K562 (cell line): Measurements from ENCODE around the gene ZSCAN2. TPM values are rescaled to one million over a fixed set of nuclear protein-coding genes. Genes with fewer than 3 reads are reported as not detected.

Source experiments
- ATAC-seq: fragments of 200-7000 bp; cut with Tn5 transposase; 3 replicates; pipeline ENCODE4 v1.9.1; 2020; ENCODE audit warnings: moderate library complexity
- BruUV-seq: library from RNA; stranded (reverse); fragments of 400-500 nt; replicated peaks from 2 replicates; lab custom pipeline; 2021; lab: Mats Ljungman, UMichigan
- CTCF ChIA-PET: fragments of 300-600 bp; formaldehyde crosslinking; extraction: SDS; loops from one replicate; lab custom pipeline; 2021; ENCODE audit warnings: low intra/inter-chr PET ratio; lab: Yijun Ruan, JAX
- POLR2A ChIA-PET: fragments of 300-600, 350-650 bp; sonication (Branson Sonifier 250); formaldehyde crosslinking; extraction: SDS; loops from one replicate; lab custom pipeline; 2021; ENCODE audit warnings: antibody characterized with exemption, inconsistent platforms; lab: Yijun Ruan, JAX
- DNase-seq, 4 experiments: peaks; one replicate each; pipeline versions ENCODE4 v3.0.0 to v3.0.0-alpha.2; 2011 to 2018; ENCODE audit warnings: low spot score in 3 of 4, mixed read lengths in 3 of 4; ENCODE audit errors: extremely low read depth in 1 of 4
- FAIRE-seq: peaks from 2 replicates; lab custom pipeline; 2011; peaks lifted over from hg19 to GRCh38; lab: Jason Lieb, UNC
- H2AFZ ChIP-seq: 2 replicates; pipeline ENCODE4 v1.6.0; 2011; ENCODE audit warnings: low read depth, low read length, control low read depth, inconsistent platforms
- H3K27ac ChIP-seq: fragments of 200-600 bp; 3 replicates; pipeline ENCODE4 v1.8.0; 2011; ENCODE audit warnings: low read depth, mild to moderate bottlenecking, control low read depth, inconsistent platforms, low read length, moderate library complexity, mixed read lengths; ENCODE audit errors: extremely low read depth
- H3K27me3 ChIP-seq, 2 experiments: fragments of 300-600 bp in 1 of 2; 2 replicates in 1 of 2; 3 replicates in 1 of 2; pipeline versions ENCODE4 v1.6.0 to v1.8.0; 2011; ENCODE audit warnings: inconsistent platforms in 2 of 2, low read length in 2 of 2, mild to moderate bottlenecking in 1 of 2, mixed read lengths in 1 of 2, moderate library complexity in 1 of 2; ENCODE audit not compliant: control insufficient read depth in 2 of 2, insufficient read depth in 2 of 2
- H3K36me3 ChIP-seq: fragments of 300-600 bp; 3 replicates; pipeline ENCODE4 v1.8.0; 2011; ENCODE audit warnings: mild to moderate bottlenecking, low read length, inconsistent platforms; ENCODE audit not compliant: control insufficient read depth, insufficient read depth
- H3K4me1 ChIP-seq, 2 experiments: fragments of 200-600 bp in 1 of 2; replicated peaks in 1 of 2; 2 replicates in 1 of 2; 3 replicates in 1 of 2; pipeline versions ENCODE4 v1.5.1 to v1.8.0; 2011; ENCODE audit warnings: inconsistent platforms in 2 of 2, low read length in 2 of 2, mild to moderate bottlenecking in 1 of 2, mixed read lengths in 1 of 2, moderate library complexity in 1 of 2; ENCODE audit not compliant: control insufficient read depth in 2 of 2, insufficient read depth in 2 of 2
- H3K4me2 ChIP-seq: 2 replicates; pipeline ENCODE4 v1.6.1; 2011; ENCODE audit warnings: low read length, control low read depth, inconsistent platforms, mixed read lengths; ENCODE audit not compliant: insufficient read depth
- H3K4me3 ChIP-seq: fragments of 200-600 bp; sonication (generic), shearing (Covaris generic); 2 replicates; pipeline ENCODE4 v1.5.1; 2016; ENCODE audit warnings: control low read depth, inconsistent platforms
- H3K79me2 ChIP-seq: fragments of 200-600 bp; 3 replicates; pipeline ENCODE4 v1.8.0; 2011; ENCODE audit warnings: low read length, inconsistent platforms; ENCODE audit not compliant: control insufficient read depth, insufficient read depth
- H3K9ac ChIP-seq, 2 experiments: 2 replicates each; pipeline versions ENCODE4 v1.6.0 to v1.6.1; 2011; ENCODE audit warnings: low read depth in 2 of 2, low read length in 2 of 2, control low read depth in 1 of 2, inconsistent platforms in 1 of 2, mild to moderate bottlenecking in 1 of 2, mixed read lengths in 1 of 2; ENCODE audit not compliant: insufficient read depth in 1 of 2
- H3K9me1 ChIP-seq: one replicate; pipeline ENCODE4 v1.6.0; 2011; ENCODE audit warnings: inconsistent platforms, mild to moderate bottlenecking, low read length, moderate library complexity; ENCODE audit not compliant: control insufficient read depth, insufficient read depth
- H3K9me3 ChIP-seq: replicated peaks from 2 replicates; pipeline ENCODE4 v1.5.1; 2011; ENCODE audit warnings: low read depth, low read length, inconsistent platforms; ENCODE audit not compliant: control insufficient read depth, insufficient read depth
- H4K20me1 ChIP-seq: replicated peaks from 2 replicates; pipeline ENCODE4 v1.6.1; 2011; ENCODE audit warnings: low read length, inconsistent platforms, mixed read lengths; ENCODE audit not compliant: control insufficient read depth, insufficient read depth
- FOS ChIP-seq: IDR thresholded peaks from 3 replicates; pipeline ENCODE4 v1.6.1; 2011; ENCODE audit not compliant: insufficient read length; ENCODE audit errors: extremely low read depth
- HEY1 ChIP-seq: fragments of 250-450 bp; sonication (Bioruptor Pico); IDR thresholded peaks from 2 replicates; pipeline ENCODE4 v1.5.0; 2020; ENCODE audit warnings: mild to moderate bottlenecking, moderate library complexity, borderline replicate concordance
- LEF1 ChIP-seq: fragments of 450-650 bp; IDR thresholded peaks from 2 replicates; pipeline ENCODE4 v1.6.1; 2016; ENCODE audit warnings: mild to moderate bottlenecking
- PHB ChIP-seq: fragments of 250-450 bp; sonication (Bioruptor Pico); IDR thresholded peaks from 2 replicates; pipeline ENCODE4 v1.5.0; 2021
- TBL1XR1 ChIP-seq, 2 experiments: IDR thresholded peaks; 2 replicates each; pipeline ENCODE4 v1.6.1; 2012; ENCODE audit warnings: improper control_type of control experiment in 2 of 2, low read length in 2 of 2, mild to moderate bottlenecking in 1 of 2
- VEZF1 ChIP-seq: fragments of 200-800 bp; sonication (Bioruptor generic); IDR thresholded peaks from 2 replicates; pipeline ENCODE4 v1.6.1; 2017; ENCODE audit warnings: missing genetic modification characterization, missing compliant biosample characterization
- ZNF589 ChIP-seq: fragments of 200-800 bp; sonication (Bioruptor generic); IDR thresholded peaks from 2 replicates; pipeline ENCODE4 v1.6.1; 2016; ENCODE audit warnings: low read depth, missing genetic modification characterization, missing compliant biosample characterization
- ZNF830 ChIP-seq: fragments of 250-450 bp; sonication (Bioruptor Pico); IDR thresholded peaks from 2 replicates; pipeline ENCODE4 v1.5.0; 2021; ENCODE audit warnings: mild to moderate bottlenecking
- WGBS: fragments of 100-300 bp; shearing (Covaris generic); methylation state at CpG from one replicate; pipeline ENCODE4 v1.1.6; 2016; ENCODE audit warnings: low coverage, mixed read lengths; ENCODE audit not compliant: insufficient coverage; ENCODE audit errors: missing lambda C conversion rate; 5-methylcytosine and 5-hydroxymethylcytosine counted together
- in situ Hi-C: fragments of 300-500 bp; cut with MboI; formaldehyde crosslinking; loops from 4 replicates; pipeline ENCODE4 v1.15.0; 2018; ENCODE audit warnings: inconsistent platforms, mixed read lengths
- intact Hi-C: fragments of 100-400 bp; cut with micrococcal nuclease; formaldehyde crosslinking; loops from 2 replicates; pipeline ENCODE4 v1.14.2; 2022
- polyA plus RNA-seq, 8 experiments: library from polyadenylated mRNA; depleted of rRNA in 4 of 8; stranded (reverse) in 5 of 8; unstranded in 3 of 8; fragments of >200 nt; fragmentation: Nextera tagmentation in 2 of 8; fragmentation: Illumina TruSeq in 1 of 8; extraction: Ambion mirVana in 2 of 8; extraction: Trizol in 1 of 8; gene quantifications; 2 replicates each; pipeline versions ENCODE4 v1.2.1 to v1.2.3, GENCODE V29; 2011 to 2014; ENCODE audit warnings: inconsistent platforms in 1 of 8, missing spikeins in 1 of 8
- total RNA-seq, 7 experiments: library from RNA; depleted of rRNA in 6 of 7; stranded (reverse); fragments of >200 nt in 6 of 7; fragmentation: Illumina TruSeq in 2 of 7; extraction: Trizol in 2 of 7; gene quantifications; 2 replicates each; pipeline versions ENCODE4 v1.2.1 to v1.2.3, GENCODE V29; 2011 to 2021; ENCODE audit warnings: low replicate concordance in 1 of 7
- TF ChIP-seq, protein P1 (sequence below): fragments of 250-450 bp; sonication (Bioruptor Pico); IDR thresholded peaks from 2 replicates; pipeline ENCODE4 v1.8.0; 2022; ENCODE audit warnings: inconsistent platforms, mild to moderate bottlenecking, moderate library complexity, borderline replicate concordance
- TF ChIP-seq, protein P2 (sequence below): sonication (generic); formaldehyde crosslinking; IDR thresholded peaks from 2 replicates; pipeline ENCODE4 v1.8.1; 2023; ENCODE audit warnings: missing genetic modification reagents, mild to moderate bottlenecking, borderline replicate concordance
- TF ChIP-seq, protein P3 (sequence below): fragments of 450-650 bp; IDR thresholded peaks from 2 replicates; pipeline ENCODE4 v1.6.1; 2016; ENCODE audit warnings: borderline replicate concordance

Gene ZSCAN2
- total and polyA plus RNA-seq, 9 of the 15 experiments (the other 6 are each of a cell fraction or from before 2014, with no cell fraction given) = 1.7 to 14.2 (median 6.6) TPM

DNA sequence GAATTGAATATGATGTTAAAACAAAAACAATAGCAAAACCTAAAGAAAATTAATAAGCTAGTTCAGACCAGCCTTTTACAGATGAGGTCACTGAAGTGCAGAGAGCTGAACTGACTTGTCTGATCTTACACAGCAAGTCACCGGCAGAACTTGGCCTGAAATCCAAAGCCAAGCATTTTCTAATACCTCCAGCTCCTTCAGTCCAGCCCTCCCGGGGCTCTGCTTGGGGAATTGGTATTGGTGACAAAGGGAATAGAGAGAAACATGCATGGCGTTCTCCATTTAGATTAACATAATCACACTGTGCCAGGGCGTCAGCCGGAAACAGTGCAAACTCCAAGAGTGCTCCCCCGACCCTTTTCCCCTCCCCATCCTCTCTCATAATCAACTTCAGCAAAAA lies 14.1 kb upstream of the ZSCAN2 start:
- ChIA-PET POLR2A (no interaction called here), CTCF (no interaction called here)
- no peak for ATAC-seq
- Histone ChIP-seq H3K4me3 (no peak overlapping the region), H2AFZ (no peak overlapping the region), H3K4me2 (no peak overlapping the region), H4K20me1 (no peaks in the 10 kb centered on the region), H3K27me3 (no peaks in the 10 kb centered on the region), H3K27ac (no peak overlapping the region), H3K9me1 (no peaks in the 10 kb centered on the region), H3K4me1 (peaks cover 0 to 7% of the 10 kb centered on the region in 2 experiments; a peak in 2 of 5 replicates), H3K9me3 (no peaks in the 10 kb centered on the region), H3K79me2 (no peaks in the 10 kb centered on the region), H3K36me3 (no peaks in the 10 kb centered on the region), H3K9ac (no peak overlapping the region)
- DNase-seq = no peak
- 28% methylated on average over 6 of the region's 6 CpGs for WGBS
- no TSS peak for BruUV-seq
- intact Hi-C loops = no loop called here
- FAIRE-seq = no peak
- in situ Hi-C loops = loop anchor here (25.0 kb wide), 1 partner anchor 301 kb away; the partner anchor contains the start of gene SLC28A1
- no peak for TF ChIP-seq FOS
- TF ChIP-seq ZNF589 (CRISPR knock-in tag) = no peak
- TF ChIP-seq, protein P1, sequence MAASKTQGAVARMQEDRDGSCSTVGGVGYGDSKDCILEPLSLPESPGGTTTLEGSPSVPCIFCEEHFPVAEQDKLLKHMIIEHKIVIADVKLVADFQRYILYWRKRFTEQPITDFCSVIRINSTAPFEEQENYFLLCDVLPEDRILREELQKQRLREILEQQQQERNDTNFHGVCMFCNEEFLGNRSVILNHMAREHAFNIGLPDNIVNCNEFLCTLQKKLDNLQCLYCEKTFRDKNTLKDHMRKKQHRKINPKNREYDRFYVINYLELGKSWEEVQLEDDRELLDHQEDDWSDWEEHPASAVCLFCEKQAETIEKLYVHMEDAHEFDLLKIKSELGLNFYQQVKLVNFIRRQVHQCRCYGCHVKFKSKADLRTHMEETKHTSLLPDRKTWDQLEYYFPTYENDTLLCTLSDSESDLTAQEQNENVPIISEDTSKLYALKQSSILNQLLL = no peak
- no peak for TF ChIP-seq PHB (CRISPR knock-in tag)
- TF ChIP-seq TBL1XR1 (IDR thresholded peaks at IDR 0.05; ENCODE audit: low read length in 2 of 2) = no peak
- TF ChIP-seq ZNF830 (CRISPR knock-in tag) = no peak
- no peak for TF ChIP-seq LEF1
- TF ChIP-seq, protein P2, sequence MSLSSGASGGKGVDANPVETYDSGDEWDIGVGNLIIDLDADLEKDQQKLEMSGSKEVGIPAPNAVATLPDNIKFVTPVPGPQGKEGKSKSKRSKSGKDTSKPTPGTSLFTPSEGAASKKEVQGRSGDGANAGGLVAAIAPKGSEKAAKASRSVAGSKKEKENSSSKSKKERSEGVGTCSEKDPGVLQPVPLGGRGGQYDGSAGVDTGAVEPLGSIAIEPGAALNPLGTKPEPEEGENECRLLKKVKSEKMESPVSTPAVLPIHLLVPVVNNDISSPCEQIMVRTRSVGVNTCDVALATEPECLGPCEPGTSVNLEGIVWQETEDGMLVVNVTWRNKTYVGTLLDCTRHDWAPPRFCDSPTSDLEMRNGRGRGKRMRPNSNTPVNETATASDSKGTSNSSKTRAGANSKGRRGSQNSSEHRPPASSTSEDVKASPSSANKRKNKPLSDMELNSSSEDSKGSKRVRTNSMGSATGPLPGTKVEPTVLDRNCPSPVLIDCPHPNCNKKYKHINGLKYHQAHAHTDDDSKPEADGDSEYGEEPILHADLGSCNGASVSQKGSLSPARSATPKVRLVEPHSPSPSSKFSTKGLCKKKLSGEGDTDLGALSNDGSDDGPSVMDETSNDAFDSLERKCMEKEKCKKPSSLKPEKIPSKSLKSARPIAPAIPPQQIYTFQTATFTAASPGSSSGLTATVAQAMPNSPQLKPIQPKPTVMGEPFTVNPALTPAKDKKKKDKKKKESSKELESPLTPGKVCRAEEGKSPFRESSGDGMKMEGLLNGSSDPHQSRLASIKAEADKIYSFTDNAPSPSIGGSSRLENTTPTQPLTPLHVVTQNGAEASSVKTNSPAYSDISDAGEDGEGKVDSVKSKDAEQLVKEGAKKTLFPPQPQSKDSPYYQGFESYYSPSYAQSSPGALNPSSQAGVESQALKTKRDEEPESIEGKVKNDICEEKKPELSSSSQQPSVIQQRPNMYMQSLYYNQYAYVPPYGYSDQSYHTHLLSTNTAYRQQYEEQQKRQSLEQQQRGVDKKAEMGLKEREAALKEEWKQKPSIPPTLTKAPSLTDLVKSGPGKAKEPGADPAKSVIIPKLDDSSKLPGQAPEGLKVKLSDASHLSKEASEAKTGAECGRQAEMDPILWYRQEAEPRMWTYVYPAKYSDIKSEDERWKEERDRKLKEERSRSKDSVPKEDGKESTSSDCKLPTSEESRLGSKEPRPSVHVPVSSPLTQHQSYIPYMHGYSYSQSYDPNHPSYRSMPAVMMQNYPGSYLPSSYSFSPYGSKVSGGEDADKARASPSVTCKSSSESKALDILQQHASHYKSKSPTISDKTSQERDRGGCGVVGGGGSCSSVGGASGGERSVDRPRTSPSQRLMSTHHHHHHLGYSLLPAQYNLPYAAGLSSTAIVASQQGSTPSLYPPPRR (CRISPR knock-in tag) = no peak
- TF ChIP-seq, protein P3, sequence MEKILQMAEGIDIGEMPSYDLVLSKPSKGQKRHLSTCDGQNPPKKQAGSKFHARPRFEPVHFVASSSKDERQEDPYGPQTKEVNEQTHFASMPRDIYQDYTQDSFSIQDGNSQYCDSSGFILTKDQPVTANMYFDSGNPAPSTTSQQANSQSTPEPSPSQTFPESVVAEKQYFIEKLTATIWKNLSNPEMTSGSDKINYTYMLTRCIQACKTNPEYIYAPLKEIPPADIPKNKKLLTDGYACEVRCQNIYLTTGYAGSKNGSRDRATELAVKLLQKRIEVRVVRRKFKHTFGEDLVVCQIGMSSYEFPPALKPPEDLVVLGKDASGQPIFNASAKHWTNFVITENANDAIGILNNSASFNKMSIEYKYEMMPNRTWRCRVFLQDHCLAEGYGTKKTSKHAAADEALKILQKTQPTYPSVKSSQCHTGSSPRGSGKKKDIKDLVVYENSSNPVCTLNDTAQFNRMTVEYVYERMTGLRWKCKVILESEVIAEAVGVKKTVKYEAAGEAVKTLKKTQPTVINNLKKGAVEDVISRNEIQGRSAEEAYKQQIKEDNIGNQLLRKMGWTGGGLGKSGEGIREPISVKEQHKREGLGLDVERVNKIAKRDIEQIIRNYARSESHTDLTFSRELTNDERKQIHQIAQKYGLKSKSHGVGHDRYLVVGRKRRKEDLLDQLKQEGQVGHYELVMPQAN = no peak
- TF ChIP-seq HEY1 (CRISPR knock-in tag) = no peak
- TF ChIP-seq VEZF1 (CRISPR knock-in tag) = no peak
